H1 (cell line): ENCODE data around the gene BRCA2. TPM values are rescaled to one million over a fixed set of nuclear protein-coding genes. Genes with fewer than 3 reads are reported as not detected.
A peak's percentile ranks its signal among the peaks of the same experiment; 100 is the strongest.

Source experiments
- CTCF ChIA-PET: fragments of 300-600 bp; sonication (Branson Sonifier 250); formaldehyde crosslinking; loops from one replicate; lab custom pipeline; 2021; ENCODE audit not compliant: partially characterized antibody; lab: Charles Lee
- POLR2A ChIA-PET: fragments of 300-600 bp; sonication (Branson Sonifier 250); formaldehyde crosslinking; loops from one replicate; lab custom pipeline; 2021; ENCODE audit warnings: inconsistent platforms; ENCODE audit not compliant: partially characterized antibody; lab: Charles Lee
- DNase-seq, 2 experiments: peaks; one replicate each; pipeline versions ENCODE4 v3.0.0 to v3.0.0-alpha.2; 2010 to 2022; ENCODE audit warnings: low spot score in 2 of 2, low read depth in 1 of 2, mixed read lengths in 1 of 2
- FAIRE-seq: peaks from 2 replicates; lab custom pipeline; 2011; peaks lifted over from hg19 to GRCh38; lab: Jason Lieb, UNC
- H2AFZ ChIP-seq: 2 replicates; pipeline ENCODE4 v1.8.1; 2012; ENCODE audit warnings: low read length, inconsistent platforms
- H2AK5ac ChIP-seq: 2 replicates; pipeline ENCODE4 v1.6.1; 2013; ENCODE audit warnings: low read depth, low read length
- H2BK120ac ChIP-seq: replicated peaks from 2 replicates; pipeline ENCODE3; 2013; ENCODE audit warnings: low read depth, low read length, inconsistent platforms
- H2BK12ac ChIP-seq: 2 replicates; pipeline ENCODE4 v1.6.1; 2013; ENCODE audit warnings: low read depth, low read length
- H2BK15ac ChIP-seq: 2 replicates; pipeline ENCODE4 v1.6.1; 2013; ENCODE audit warnings: low read length
- H2BK20ac ChIP-seq: 2 replicates; pipeline ENCODE4 v1.6.1; 2013; ENCODE audit warnings: low read length
- H2BK5ac ChIP-seq: 2 replicates; pipeline ENCODE4 v1.6.1; 2013; ENCODE audit warnings: low read depth, low read length
- H3K14ac ChIP-seq: 2 replicates; pipeline ENCODE4 v1.6.1; 2013; ENCODE audit warnings: inconsistent platforms; ENCODE audit not compliant: insufficient read length
- H3K18ac ChIP-seq: 2 replicates; pipeline ENCODE4 v1.6.1; 2013; ENCODE audit warnings: low read length; ENCODE audit errors: extremely low read depth
- H3K23ac ChIP-seq: 2 replicates; pipeline ENCODE4 v1.6.1; 2013; ENCODE audit warnings: inconsistent platforms; ENCODE audit not compliant: insufficient read length
- H3K23me2 ChIP-seq: 2 replicates; pipeline ENCODE4 v1.6.1; 2013; ENCODE audit warnings: low read depth, low read length
- H3K27ac ChIP-seq: 2 replicates; pipeline ENCODE4 v1.6.1; 2011; ENCODE audit warnings: low read depth, low read length, inconsistent platforms
- H3K27me3 ChIP-seq, 4 experiments: replicated peaks in 1 of 4; 1 replicate in 1 of 4; 2 replicates in 3 of 4; pipeline versions ENCODE4 v1.6.1 to v1.8.1; 2011 to 2013; ENCODE audit warnings: low read length in 3 of 4, mild to moderate bottlenecking in 3 of 4, inconsistent platforms in 2 of 4, mixed read lengths in 2 of 4, moderate library complexity in 1 of 4; ENCODE audit not compliant: control insufficient read depth in 3 of 4, insufficient read depth in 3 of 4; ENCODE audit errors: extremely low read depth in 1 of 4
- H3K36me3 ChIP-seq, 4 experiments: 2 replicates each; pipeline versions ENCODE4 v1.6.1 to v1.8.1; 2011 to 2013; ENCODE audit warnings: mild to moderate bottlenecking in 4 of 4, low read length in 3 of 4, moderate library complexity in 2 of 4, control low read depth in 1 of 4, inconsistent platforms in 1 of 4; ENCODE audit not compliant: insufficient read depth in 4 of 4, control insufficient read depth in 2 of 4
- H3K4ac ChIP-seq: replicated peaks from 2 replicates; pipeline ENCODE3; 2013; ENCODE audit warnings: low read length, low read depth, mixed read lengths, inconsistent platforms; ENCODE audit not compliant: insufficient read length
- H3K4me1 ChIP-seq, 4 experiments: replicated peaks in 1 of 4; 1 replicate in 1 of 4; 2 replicates in 3 of 4; pipeline versions ENCODE4 v1.6.1 to v1.8.1; 2011 to 2013; ENCODE audit warnings: low read length in 3 of 4, inconsistent platforms in 2 of 4, mixed read lengths in 1 of 4; ENCODE audit not compliant: insufficient read depth in 4 of 4, control insufficient read depth in 3 of 4
- H3K4me2 ChIP-seq, 2 experiments: 2 replicates each; pipeline versions ENCODE4 v1.6.1 to v1.8.1; 2011 to 2013; ENCODE audit warnings: low read depth in 2 of 2, low read length in 2 of 2, control low read depth in 1 of 2, inconsistent platforms in 1 of 2, mild to moderate bottlenecking in 1 of 2; ENCODE audit not compliant: insufficient read depth in 1 of 2
- H3K4me3 ChIP-seq, 4 experiments: fragments of 200-600, 300-600 bp in 1 of 4; sonication (generic), shearing (Covaris generic), sonication (Bioruptor Twin) in 1 of 4; 2 replicates each; pipeline versions ENCODE4 v1.5.1 to v1.8.1; 2011 to 2016; ENCODE audit warnings: low read length in 4 of 4, low read depth in 3 of 4, control low read depth in 2 of 4, inconsistent platforms in 2 of 4, mild to moderate bottlenecking in 2 of 4, mixed read lengths in 1 of 4, moderate library complexity in 1 of 4; ENCODE audit not compliant: insufficient read depth in 2 of 4; ENCODE audit errors: extremely low read depth in 1 of 4
- H3K56ac ChIP-seq: replicated peaks from 2 replicates; pipeline ENCODE3; 2013; ENCODE audit warnings: low read depth, mild to moderate bottlenecking, mixed read lengths, low read length, inconsistent platforms; ENCODE audit not compliant: insufficient read length
- H3K79me1 ChIP-seq: 2 replicates; pipeline ENCODE4 v1.6.1; 2013; ENCODE audit warnings: low read depth, low read length, control low read depth
- H3K79me2 ChIP-seq, 2 experiments: 2 replicates each; pipeline versions ENCODE4 v1.6.1 to v1.8.1; 2012 to 2013; ENCODE audit warnings: low read length in 2 of 2, mild to moderate bottlenecking in 2 of 2, inconsistent platforms in 1 of 2; ENCODE audit not compliant: insufficient read depth in 2 of 2, control insufficient read depth in 1 of 2
- H3K9ac ChIP-seq, 4 experiments: replicated peaks in 1 of 4; 1 replicate in 1 of 4; 2 replicates in 3 of 4; pipeline versions ENCODE4 v1.6.1 to v1.8.1; 2011 to 2013; ENCODE audit warnings: low read depth in 3 of 4, low read length in 3 of 4, control low read depth in 2 of 4, mild to moderate bottlenecking in 2 of 4, moderate library complexity in 2 of 4, inconsistent platforms in 1 of 4; ENCODE audit errors: extremely low read depth in 1 of 4
- H3K9me3 ChIP-seq, 2 experiments: 2 replicates each; pipeline versions ENCODE4 v1.6.1 to v1.8.1; 2012 to 2013; ENCODE audit warnings: mild to moderate bottlenecking in 2 of 2, moderate library complexity in 2 of 2, control low read depth in 1 of 2, inconsistent platforms in 1 of 2, low read depth in 1 of 2, low read length in 1 of 2, mixed read lengths in 1 of 2; ENCODE audit not compliant: insufficient read depth in 2 of 2
- H4K20me1 ChIP-seq, 2 experiments: replicated peaks in 1 of 2; 2 replicates each; pipeline versions ENCODE3 to v1.8.1; 2011 to 2013; ENCODE audit warnings: inconsistent platforms in 2 of 2, low read length in 2 of 2, mild to moderate bottlenecking in 1 of 2; ENCODE audit not compliant: insufficient read depth in 2 of 2, control insufficient read depth in 1 of 2
- H4K5ac ChIP-seq: 2 replicates; pipeline ENCODE4 v1.6.1; 2013; ENCODE audit warnings: low read length, low read depth, mixed read lengths, inconsistent platforms; ENCODE audit not compliant: insufficient read length
- H4K8ac ChIP-seq: 2 replicates; pipeline ENCODE4 v1.8.0; 2013; ENCODE audit warnings: mild to moderate bottlenecking, moderate library complexity, low read length, inconsistent platforms; ENCODE audit not compliant: insufficient read depth; ENCODE audit errors: extremely low read depth
- H4K91ac ChIP-seq: replicated peaks from 2 replicates; pipeline ENCODE3; 2013; ENCODE audit warnings: low read length, mixed read lengths, inconsistent platforms; ENCODE audit not compliant: insufficient read length
- CBX5 ChIP-seq: fragments of 300-800, 300-1000 bp; sonication (generic); IDR thresholded peaks from 2 replicates; pipeline ENCODE4 v1.7.1; 2016; ENCODE audit warnings: antibody characterized with exemption, low read length, low read depth
- CEBPB ChIP-seq: IDR thresholded peaks from 2 replicates; pipeline ENCODE4 v1.6.1; 2012; ENCODE audit warnings: low read depth, low read length
- EP300 ChIP-seq, 2 experiments: IDR thresholded peaks; 1 replicate in 1 of 2; 2 replicates in 1 of 2; pipeline ENCODE4 v1.6.1; 2011 to 2012; ENCODE audit warnings: low read depth in 2 of 2, low read length in 2 of 2, mild to moderate bottlenecking in 2 of 2, borderline replicate concordance in 1 of 2, inconsistent platforms in 1 of 2, moderate library complexity in 1 of 2
- EZH2 ChIP-seq: fragments of 200-600 bp; sonication (generic); IDR thresholded peaks from 2 replicates; pipeline ENCODE4 v1.7.1; 2012; ENCODE audit warnings: low read depth, mild to moderate bottlenecking, moderate library complexity, low read length, inconsistent platforms; ENCODE audit not compliant: severe bottlenecking
- TAF1 ChIP-seq: IDR thresholded peaks from 2 replicates; pipeline ENCODE4 v1.6.1; 2011; ENCODE audit warnings: mild to moderate bottlenecking, low read depth, low read length
- WGBS, 2 experiments: shearing (Covaris generic) in 1 of 2; methylation state at CpG; one replicate each; pipeline versions ENCODE4 v1.1.6 to v1.1.7; 2013 to 2015; ENCODE audit warnings: low lambda C conversion rate in 2 of 2, mixed read lengths in 2 of 2, inconsistent platforms in 1 of 2, low coverage in 1 of 2, missing lambda C conversion rate in 1 of 2; ENCODE audit not compliant: insufficient replicate concordance in 2 of 2, insufficient coverage in 1 of 2, insufficient read length in 1 of 2; ENCODE audit errors: extremely low coverage in 1 of 2, missing lambda C conversion rate in 1 of 2; 5-methylcytosine and 5-hydroxymethylcytosine counted together
- polyA plus RNA-seq, 7 experiments: library from polyadenylated mRNA; depleted of rRNA in 3 of 7; stranded (reverse) in 5 of 7; unstranded in 2 of 7; fragments of >200 nt in 5 of 7; fragments of 200-250 nt in 2 of 7; gene quantifications; 1 replicate in 5 of 7; 2 replicates in 1 of 7; 4 replicates in 1 of 7; pipeline versions ENCODE4 v1.2.1 to v1.2.3, GENCODE V29; 2011 to 2013; ENCODE audit warnings: missing spikeins in 2 of 7, mixed read lengths in 2 of 7
- total RNA-seq: library from RNA; stranded (reverse); fragmentation: NEBNext Ultra II Directional; extraction: Animal tissue kit (Norgen Biotek cat#: 25700); gene quantifications from 2 replicates; pipeline ENCODE4 v1.2.1, GENCODE V29; 2021

BRCA2 gene
- total and polyA plus RNA-seq, 2 of the 8 experiments (the other 6 are each of a cell fraction or from before 2014, with no cell fraction given), result 4.2 to 24.9 TPM

DNA sequence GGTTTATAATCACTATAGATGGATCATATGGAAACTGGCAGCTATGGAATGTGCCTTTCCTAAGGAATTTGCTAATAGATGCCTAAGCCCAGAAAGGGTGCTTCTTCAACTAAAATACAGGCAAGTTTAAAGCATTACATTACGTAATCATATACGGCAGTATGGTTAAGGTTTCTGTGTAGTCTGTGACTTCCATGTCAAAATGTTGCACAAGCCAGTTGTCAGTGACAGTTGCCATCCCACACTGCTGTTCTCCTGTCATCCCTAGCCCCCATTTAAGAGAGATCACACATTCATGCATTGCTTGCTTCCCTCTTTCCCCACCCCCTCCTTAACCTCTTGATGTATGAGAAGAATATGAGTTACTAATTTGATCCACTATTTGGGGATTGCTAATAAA, 47.3 kb downstream of the BRCA2 start:
- 90% methylated on average over 2 of the region's 2 CpGs; no CpG with 5 or more reads in 1 of the 2 experiments for WGBS, 2 experiments
- Histone ChIP-seq H4K5ac (no peak overlapping the region), H2BK5ac (no peak overlapping the region), H4K91ac (no peak overlapping the region), H3K56ac (no peak overlapping the region), H4K20me1 (no peaks in the 10 kb centered on the region), H3K36me3 (peaks cover 0 to 26% (median 6%) of the 10 kb centered on the region in 4 experiments; a peak in 4 of 8 replicates), H2BK20ac (no peak overlapping the region), H3K4me2 (no peak overlapping the region), H3K4me1 (no peaks in the 10 kb centered on the region), H3K18ac (no peak overlapping the region), H3K14ac (no peak overlapping the region), H3K23ac (no peak overlapping the region), H2BK12ac (no peak overlapping the region), H3K9ac (no peak overlapping the region), H2AFZ (no peak overlapping the region), H3K4me3 (no peak overlapping the region), H3K9me3 (no peaks in the 10 kb centered on the region), H3K27me3 (no peaks in the 10 kb centered on the region), H2BK15ac (no peak overlapping the region), H3K23me2 (no peaks in the 10 kb centered on the region), H4K8ac (no peak overlapping the region), H2AK5ac (no peak overlapping the region), H3K79me1 (no peaks in the 10 kb centered on the region), H3K27ac (no peak overlapping the region), H3K79me2 (no peaks in the 10 kb centered on the region), H3K4ac (no peak overlapping the region), H2BK120ac (no peak overlapping the region)
- CTCF ChIA-PET, result no interaction called here
- POLR2A ChIA-PET, result no interaction called here
- FAIRE-seq, result no peak
- DNase-seq, result no peak
- 0 out of 2 replicates have a peak, but pooled peaks have one; percentile 22 for TF ChIP-seq CEBPB
- TF ChIP-seq EP300 (IDR thresholded peaks at IDR 0.05; ENCODE audit: borderline replicate concordance in 1 of 2, low read depth in 2 of 2, low read length in 2 of 2), result no peak
- TF ChIP-seq CBX5, result no peak
- TF ChIP-seq EZH2, result no peak
- TF ChIP-seq TAF1, result no peak
